WTC11 (cell line): ENCODE measurements around the gene OR2AJ1.

Experiments used
- CREB1 ChIP-seq: sonication (generic); formaldehyde crosslinking; IDR thresholded peaks from 2 replicates; pipeline ENCODE4 v1.8.0; 2023; ENCODE audit warnings: mild to moderate bottlenecking, missing genetic modification reagents
- CREM ChIP-seq: sonication (generic); formaldehyde crosslinking; IDR thresholded peaks from 2 replicates; pipeline ENCODE4 v1.8.1; 2022; ENCODE audit warnings: mild to moderate bottlenecking, missing genetic modification reagents, moderate library complexity
- HMGXB4 ChIP-seq: sonication (generic); formaldehyde crosslinking; IDR thresholded peaks from 2 replicates; pipeline ENCODE4 v1.8.1; 2023; ENCODE audit warnings: mild to moderate bottlenecking, moderate library complexity, missing genetic modification reagents
- JUN ChIP-seq: sonication (generic); formaldehyde crosslinking; IDR thresholded peaks from 2 replicates; pipeline ENCODE4 v1.8.0; 2023; ENCODE audit warnings: mild to moderate bottlenecking, missing genetic modification reagents
- KAT7 ChIP-seq: sonication (generic); formaldehyde crosslinking; IDR thresholded peaks from 2 replicates; pipeline ENCODE4 v1.8.1; 2023; ENCODE audit warnings: missing genetic modification reagents, mild to moderate bottlenecking, borderline replicate concordance
- SMAD3 ChIP-seq: sonication (generic); formaldehyde crosslinking; IDR thresholded peaks from 2 replicates; pipeline ENCODE4 v1.8.0; 2022; ENCODE audit warnings: missing genetic modification reagents, mild to moderate bottlenecking, borderline replicate concordance
- TEAD4 ChIP-seq: sonication (generic); formaldehyde crosslinking; IDR thresholded peaks from 2 replicates; pipeline ENCODE4 v1.8.0; 2022; ENCODE audit warnings: mild to moderate bottlenecking, missing genetic modification reagents
- USF2 ChIP-seq: sonication (generic); formaldehyde crosslinking; IDR thresholded peaks from 2 replicates; pipeline ENCODE4 v1.8.1; 2023; ENCODE audit warnings: mild to moderate bottlenecking, missing genetic modification reagents, moderate library complexity
- ZBTB43 ChIP-seq: sonication (generic); formaldehyde crosslinking; IDR thresholded peaks from 2 replicates; pipeline ENCODE4 v1.8.1; 2023; ENCODE audit warnings: mild to moderate bottlenecking, missing genetic modification reagents
- ZNF138 ChIP-seq: sonication (generic); formaldehyde crosslinking; conservative IDR thresholded peaks from 2 replicates; pipeline ENCODE4 v1.8.1; 2022; ENCODE audit warnings: mild to moderate bottlenecking, moderate library complexity, missing genetic modification reagents
- TF ChIP-seq, protein P1 (sequence below): fragments of 200-600 bp; IDR thresholded peaks from 2 replicates; pipeline ENCODE4 v1.8.0; 2022; ENCODE audit warnings: antibody characterized with exemption
- TF ChIP-seq, protein P2 (sequence below): sonication (generic); formaldehyde crosslinking; IDR thresholded peaks from 2 replicates; pipeline ENCODE4 v1.8.0; 2022; ENCODE audit warnings: mild to moderate bottlenecking, missing genetic modification reagents
- TF ChIP-seq, protein P3 (sequence below): sonication (generic); formaldehyde crosslinking; IDR thresholded peaks from 2 replicates; pipeline ENCODE4 v1.8.1; 2023; ENCODE audit warnings: mild to moderate bottlenecking, missing genetic modification reagents
- TF ChIP-seq, protein P4 (sequence below): sonication (generic); formaldehyde crosslinking; IDR thresholded peaks from 2 replicates; pipeline ENCODE4 v1.8.0; 2022; ENCODE audit warnings: mild to moderate bottlenecking, missing genetic modification reagents

- TF ChIP-seq, protein P1, sequence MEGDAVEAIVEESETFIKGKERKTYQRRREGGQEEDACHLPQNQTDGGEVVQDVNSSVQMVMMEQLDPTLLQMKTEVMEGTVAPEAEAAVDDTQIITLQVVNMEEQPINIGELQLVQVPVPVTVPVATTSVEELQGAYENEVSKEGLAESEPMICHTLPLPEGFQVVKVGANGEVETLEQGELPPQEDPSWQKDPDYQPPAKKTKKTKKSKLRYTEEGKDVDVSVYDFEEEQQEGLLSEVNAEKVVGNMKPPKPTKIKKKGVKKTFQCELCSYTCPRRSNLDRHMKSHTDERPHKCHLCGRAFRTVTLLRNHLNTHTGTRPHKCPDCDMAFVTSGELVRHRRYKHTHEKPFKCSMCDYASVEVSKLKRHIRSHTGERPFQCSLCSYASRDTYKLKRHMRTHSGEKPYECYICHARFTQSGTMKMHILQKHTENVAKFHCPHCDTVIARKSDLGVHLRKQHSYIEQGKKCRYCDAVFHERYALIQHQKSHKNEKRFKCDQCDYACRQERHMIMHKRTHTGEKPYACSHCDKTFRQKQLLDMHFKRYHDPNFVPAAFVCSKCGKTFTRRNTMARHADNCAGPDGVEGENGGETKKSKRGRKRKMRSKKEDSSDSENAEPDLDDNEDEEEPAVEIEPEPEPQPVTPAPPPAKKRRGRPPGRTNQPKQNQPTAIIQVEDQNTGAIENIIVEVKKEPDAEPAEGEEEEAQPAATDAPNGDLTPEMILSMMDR: no peak
- no peak for TF ChIP-seq HMGXB4 (CRISPR knock-in tag)
- TF ChIP-seq CREM (CRISPR knock-in tag): no peak
- TF ChIP-seq KAT7 (CRISPR knock-in tag): no peak
- TF ChIP-seq, protein P2, sequence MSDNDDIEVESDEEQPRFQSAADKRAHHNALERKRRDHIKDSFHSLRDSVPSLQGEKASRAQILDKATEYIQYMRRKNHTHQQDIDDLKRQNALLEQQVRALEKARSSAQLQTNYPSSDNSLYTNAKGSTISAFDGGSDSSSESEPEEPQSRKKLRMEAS (CRISPR knock-in tag): no peak
- TF ChIP-seq ZBTB43 (CRISPR knock-in tag): no peak
- TF ChIP-seq USF2: no peak
- TF ChIP-seq, protein P3, sequence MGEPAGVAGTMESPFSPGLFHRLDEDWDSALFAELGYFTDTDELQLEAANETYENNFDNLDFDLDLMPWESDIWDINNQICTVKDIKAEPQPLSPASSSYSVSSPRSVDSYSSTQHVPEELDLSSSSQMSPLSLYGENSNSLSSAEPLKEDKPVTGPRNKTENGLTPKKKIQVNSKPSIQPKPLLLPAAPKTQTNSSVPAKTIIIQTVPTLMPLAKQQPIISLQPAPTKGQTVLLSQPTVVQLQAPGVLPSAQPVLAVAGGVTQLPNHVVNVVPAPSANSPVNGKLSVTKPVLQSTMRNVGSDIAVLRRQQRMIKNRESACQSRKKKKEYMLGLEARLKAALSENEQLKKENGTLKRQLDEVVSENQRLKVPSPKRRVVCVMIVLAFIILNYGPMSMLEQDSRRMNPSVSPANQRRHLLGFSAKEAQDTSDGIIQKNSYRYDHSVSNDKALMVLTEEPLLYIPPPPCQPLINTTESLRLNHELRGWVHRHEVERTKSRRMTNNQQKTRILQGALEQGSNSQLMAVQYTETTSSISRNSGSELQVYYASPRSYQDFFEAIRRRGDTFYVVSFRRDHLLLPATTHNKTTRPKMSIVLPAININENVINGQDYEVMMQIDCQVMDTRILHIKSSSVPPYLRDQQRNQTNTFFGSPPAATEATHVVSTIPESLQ (CRISPR knock-in tag): no peak
- no peak for TF ChIP-seq SMAD3 (CRISPR knock-in tag)
- TF ChIP-seq TEAD4: no peak
- no peak for TF ChIP-seq CREB1 (CRISPR knock-in tag)
- no peak for TF ChIP-seq ZNF138 (CRISPR knock-in tag)
- TF ChIP-seq, protein P4, sequence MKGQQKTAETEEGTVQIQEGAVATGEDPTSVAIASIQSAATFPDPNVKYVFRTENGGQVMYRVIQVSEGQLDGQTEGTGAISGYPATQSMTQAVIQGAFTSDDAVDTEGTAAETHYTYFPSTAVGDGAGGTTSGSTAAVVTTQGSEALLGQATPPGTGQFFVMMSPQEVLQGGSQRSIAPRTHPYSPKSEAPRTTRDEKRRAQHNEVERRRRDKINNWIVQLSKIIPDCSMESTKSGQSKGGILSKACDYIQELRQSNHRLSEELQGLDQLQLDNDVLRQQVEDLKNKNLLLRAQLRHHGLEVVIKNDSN: no peak
- no peak for TF ChIP-seq JUN
Observed at GRCh38 chr1:247914941-247915662, 9.6 kb upstream of the OR2AJ1 start.
